Body of pancreas (tissue), 4 donors: ENCODE data around the gene TTI1. TPM values are rescaled to one million over a fixed set of nuclear protein-coding genes. Genes with fewer than 3 reads are reported as not detected.
A peak's percentile ranks its signal among the peaks of the same experiment; 100 is the strongest.

Experiments used
- ATAC-seq: fragments of 150-250 bp; one replicate; pipeline ENCODE4 v1.9.1; 2016
- DNase-seq, 4 donors: peaks; one replicate each; pipeline ENCODE4 v3.0.0-alpha.2; 2019
- H3K27ac ChIP-seq, 4 donors: fragments of 200-600 bp; sonication (generic); 1 replicate in 3 of 4; 2 replicates in 1 of 4; pipeline versions ENCODE4 v1.5.1 to v1.6.1; 2016 to 2019; ENCODE audit warnings: mild to moderate bottlenecking in 1 of 4, mixed read lengths in 1 of 4, moderate library complexity in 1 of 4
- H3K27me3 ChIP-seq, 2 donors: fragments of 200-600 bp; sonication (generic); one replicate each; pipeline ENCODE4 v1.6.0; 2016; ENCODE audit warnings: mild to moderate bottlenecking in 1 of 2
- H3K36me3 ChIP-seq, 2 donors: fragments of 200-600 bp; sonication (generic); replicated peaks in 1 of 2; 2 replicates each; pipeline ENCODE4 v1.5.1; 2016; ENCODE audit warnings: low read depth in 2 of 2; ENCODE audit not compliant: insufficient read depth in 1 of 2
- H3K4me1 ChIP-seq: fragments of 200-600 bp; sonication (generic); one replicate; pipeline ENCODE4 v1.6.0; 2016
- H3K4me3 ChIP-seq, 2 donors: fragments of 200-600 bp; sonication (generic); 1 replicate in 1 of 2; 2 replicates in 1 of 2; pipeline ENCODE4 v1.5.1; 2016 to 2019
- H3K9me3 ChIP-seq, 3 donors: fragments of 200-600 bp; sonication (generic); 1 replicate in 2 of 3; 2 replicates in 1 of 3; pipeline ENCODE4 v1.5.1; 2016
- POLR2A ChIP-seq, 3 donors: fragments of 450-650 bp; IDR thresholded peaks; one replicate each; pipeline ENCODE4 v1.6.1; 2016; ENCODE audit warnings: antibody characterized with exemption in 3 of 3, mild to moderate bottlenecking in 2 of 3
- WGBS, 2 donors: methylation state at CpG; one replicate each; pipeline ENCODE4 v1.1.5; 2017; 5-methylcytosine and 5-hydroxymethylcytosine counted together
- intact Hi-C: fragments of 100-400 bp; cut with DNase I; formaldehyde crosslinking; loops from one replicate; pipeline ENCODE4 v1.15.1; 2023
- total RNA-seq, 2 donors: library from RNA; depleted of rRNA; stranded (reverse); fragments of >200 nt; gene quantifications; one replicate each; pipeline ENCODE4 v1.1.0, GENCODE V29; 2016
- TF ChIP-seq, protein P1 (sequence below), 7 experiments: fragments of 450-650 bp in 4 of 7; fragments of 200-600 bp in 3 of 7; sonication (generic) in 3 of 7; IDR thresholded peaks; one replicate each; pipeline ENCODE4 v1.5.1; 2016 to 2019; ENCODE audit warnings: antibody characterized with exemption in 7 of 7

TTI1 gene
- 10 to 100 TPM; 12.2 to 14.0 TPM for total RNA-seq

- Histone ChIP-seq H3K36me3 (no peaks in the 10 kb centered on the region), H3K27ac (peak within 1 kb of the TSS; percentile 90 to 97 (median 94)), H3K4me1 (peaks cover 55% of the 10 kb centered on the region), H3K4me3 (peak within 1 kb of the TSS; percentile 43 to 97), H3K27me3 (no peaks in the 10 kb centered on the region), H3K9me3 (no peaks in the 10 kb centered on the region)
- WGBS, 2 donors: 0 to 1% methylated on average over 40 to 69 of the region's 69 CpGs
- ATAC-seq (peak; percentile 96), DNase-seq (peak; percentile 86 to 91 (median 89))
- intact Hi-C loops: no loop called here
- peak; percentile 50 to 83 (median 81) for TF ChIP-seq POLR2A (IDR thresholded peaks at IDR 0.05)
- TF ChIP-seq, protein P1, sequence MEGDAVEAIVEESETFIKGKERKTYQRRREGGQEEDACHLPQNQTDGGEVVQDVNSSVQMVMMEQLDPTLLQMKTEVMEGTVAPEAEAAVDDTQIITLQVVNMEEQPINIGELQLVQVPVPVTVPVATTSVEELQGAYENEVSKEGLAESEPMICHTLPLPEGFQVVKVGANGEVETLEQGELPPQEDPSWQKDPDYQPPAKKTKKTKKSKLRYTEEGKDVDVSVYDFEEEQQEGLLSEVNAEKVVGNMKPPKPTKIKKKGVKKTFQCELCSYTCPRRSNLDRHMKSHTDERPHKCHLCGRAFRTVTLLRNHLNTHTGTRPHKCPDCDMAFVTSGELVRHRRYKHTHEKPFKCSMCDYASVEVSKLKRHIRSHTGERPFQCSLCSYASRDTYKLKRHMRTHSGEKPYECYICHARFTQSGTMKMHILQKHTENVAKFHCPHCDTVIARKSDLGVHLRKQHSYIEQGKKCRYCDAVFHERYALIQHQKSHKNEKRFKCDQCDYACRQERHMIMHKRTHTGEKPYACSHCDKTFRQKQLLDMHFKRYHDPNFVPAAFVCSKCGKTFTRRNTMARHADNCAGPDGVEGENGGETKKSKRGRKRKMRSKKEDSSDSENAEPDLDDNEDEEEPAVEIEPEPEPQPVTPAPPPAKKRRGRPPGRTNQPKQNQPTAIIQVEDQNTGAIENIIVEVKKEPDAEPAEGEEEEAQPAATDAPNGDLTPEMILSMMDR (IDR thresholded peaks at IDR 0.05): peak in 1 of 7 experiments; percentile 21
Observed at GRCh38 chr20:38033330-38034107, at the start of gene TTI1, which contains the start of gene RPRD1B. TSS of gene TTI1 (minus strand) at chr20:38033456. CDS start at chr20:38013816, 19,640 bp downstream. TSS of gene RPRD1B (plus strand) at chr20:38033746. CDS start at chr20:38033948, 202 bp downstream.

DNA sequence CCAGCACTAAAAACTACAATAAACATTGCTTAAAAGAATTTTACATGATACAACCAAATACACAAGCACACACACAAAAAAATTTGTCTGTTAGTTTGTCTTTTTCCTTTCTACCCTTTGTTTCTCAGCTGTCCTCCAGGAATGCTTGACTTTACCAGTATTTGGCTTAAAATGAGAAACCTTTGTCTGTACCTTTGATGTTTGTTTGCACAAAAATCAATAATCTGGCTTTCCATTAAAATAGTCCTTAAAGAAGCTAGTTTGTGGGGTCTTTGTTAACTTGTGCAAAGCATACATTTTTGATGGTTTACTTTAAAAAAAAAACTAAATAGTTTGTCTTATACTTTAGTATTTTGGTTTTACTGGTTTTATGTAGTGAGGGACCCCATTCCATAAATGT, 49.6 kb upstream of the TTI1 start:
- Histone ChIP-seq H3K4me3 (no peak overlapping the region), H3K27ac (no peak overlapping the region), H3K9me3 (no peaks in the 10 kb centered on the region), H3K27me3 (no peaks in the 10 kb centered on the region), H3K36me3 (peaks cover 0 to 7% of the 10 kb centered on the region in 2 donors), H3K4me1 (peaks cover 4% of the 10 kb centered on the region)
- intact Hi-C loops: no loop called here
- ATAC-seq (no peak), DNase-seq (no peak)
- TF ChIP-seq, protein P1 (IDR thresholded peaks at IDR 0.05): no peak
- no peak for TF ChIP-seq POLR2A (IDR thresholded peaks at IDR 0.05)

- Histone ChIP-seq H3K27me3 (no peaks in the 10 kb centered on the region), H3K36me3 (peaks cover 0 to 8% of the 10 kb centered on the region in 2 donors), H3K9me3 (no peaks in the 10 kb centered on the region), H3K27ac (no peak overlapping the region), H3K4me3 (no peak overlapping the region), H3K4me1 (peaks cover 4% of the 10 kb centered on the region)
- intact Hi-C loops: no loop called here
- no peak for ATAC-seq
- TF ChIP-seq, protein P1 (IDR thresholded peaks at IDR 0.05): no peak
- TF ChIP-seq POLR2A (IDR thresholded peaks at IDR 0.05): no peak
- no peak for DNase-seq
- WGBS, 2 donors: 72 to 100% methylated on average over 3 of the region's 3 CpGs
Observed at GRCh38 chr20:38081575-38081974, 48.3 kb upstream of the TTI1 start.

DNA sequence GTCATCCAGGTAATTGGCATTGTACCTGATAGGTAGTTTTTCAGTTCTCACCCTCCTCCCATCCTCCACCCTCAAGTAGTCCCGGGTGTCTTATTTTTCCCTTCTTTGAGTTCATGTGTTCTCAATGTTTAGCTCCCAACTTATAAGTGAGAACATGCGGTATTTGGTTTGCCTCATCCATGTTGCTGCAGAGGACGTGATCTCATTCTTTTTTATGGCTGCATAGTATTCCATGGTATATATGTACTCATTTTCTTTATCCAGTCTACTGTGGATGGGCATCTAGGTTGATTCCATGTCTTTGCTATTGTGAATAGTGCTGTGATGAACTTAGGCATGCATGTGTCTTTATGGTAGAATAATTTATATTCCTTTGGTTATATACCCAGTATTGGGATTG, 46.1 kb upstream of the TTI1 start:
- TF ChIP-seq, protein P1 (IDR thresholded peaks at IDR 0.05): no peak
- TF ChIP-seq POLR2A (IDR thresholded peaks at IDR 0.05): no peak

More for the DNA sequence above, 46.1 kb upstream of the TTI1 start:
- Histone ChIP-seq H3K27ac (no peak overlapping the region), H3K27me3 (no peaks in the 10 kb centered on the region), H3K36me3 (peaks cover 0 to 6% of the 10 kb centered on the region in 2 donors), H3K9me3 (no peaks in the 10 kb centered on the region), H3K4me3 (no peak overlapping the region), H3K4me1 (peaks cover 10% of the 10 kb centered on the region)
- WGBS, 2 donors: 95 to 99% methylated on average over 3 of the region's 3 CpGs
- DNase-seq (no peak), ATAC-seq (no peak)
- intact Hi-C loops: no loop called here
